ENCODE measurements around the gene RAB37. TPM values are rescaled to one million over a fixed set of nuclear protein-coding genes. Genes with fewer than 3 reads are reported as not detected.

Gene RAB37
- total RNA-seq, 1 experiment from 2014 or later: 2.5 TPM

DNA sequence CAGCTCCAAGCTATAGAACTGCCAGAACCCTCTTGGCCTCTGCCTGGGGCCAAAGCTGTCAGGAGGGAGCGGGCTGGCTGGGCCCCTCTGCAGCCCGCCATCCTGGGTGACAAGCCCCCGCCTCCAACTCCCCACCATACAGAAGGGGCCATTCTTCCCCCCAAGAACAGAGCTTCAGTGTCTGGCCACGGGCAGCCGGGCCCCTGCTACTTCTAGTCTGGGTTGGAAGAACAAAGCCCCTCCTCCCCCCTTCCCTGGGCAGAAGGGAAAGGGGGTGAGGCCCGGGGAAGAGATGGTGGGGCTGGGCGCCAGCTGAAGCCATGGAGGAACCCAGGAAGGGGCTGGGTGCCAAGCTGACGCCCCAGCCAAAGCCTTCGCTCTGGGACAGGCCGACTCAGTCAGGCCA is 30.1 kb downstream of the RAB37 start:
- Histone ChIP-seq H3T11ph (ENCODE audit: low read length) (no peak overlapping the region), H3K79me1 (ENCODE audit: insufficient read depth, low read depth, low read length, poor library complexity, severe bottlenecking) (no peaks in the 10 kb centered on the region), H2BK5ac (ENCODE audit: insufficient read length, low read length) (no peak overlapping the region), H3K56ac (ENCODE audit: insufficient read length, low read depth, low read length) (no peak overlapping the region), H2BK15ac (ENCODE audit: low read depth, low read length) (no peak overlapping the region), H4K20me1 (ENCODE audit: control insufficient read depth, insufficient read depth, insufficient read length) (no peaks in the 10 kb centered on the region), H4K91ac (ENCODE audit: insufficient read length, low read depth, low read length) (no peak overlapping the region), H3K23me2 (ENCODE audit: insufficient read length, low read depth, low read length, poor library complexity, severe bottlenecking) (no peaks in the 10 kb centered on the region), H3K14ac (ENCODE audit: insufficient read depth, low read length) (no peak overlapping the region), H2BK12ac (ENCODE audit: insufficient read length, low read depth, low read length) (no peak overlapping the region), H3K9ac (ENCODE audit: extremely low read depth, insufficient read length, low read length) (no peak overlapping the region), H2AK5ac (ENCODE audit: insufficient read length, low read length) (no peak overlapping the region), H3K4me1 (ENCODE audit: insufficient read depth, low read length) (no peaks in the 10 kb centered on the region; the same call in 1 of the 2 replicates), H3K4ac (ENCODE audit: low read depth, low read length) (no peak overlapping the region), H3K4me2 (ENCODE audit: insufficient read depth, insufficient read length, low read length) (no peak overlapping the region), H3K27me3 (ENCODE audit: insufficient read depth, low read length) (no peaks in the 10 kb centered on the region), H2BK120ac (ENCODE audit: low read depth, low read length, poor library complexity, severe bottlenecking) (no peak overlapping the region), H4K8ac (replicated peaks; ENCODE audit: insufficient read length, low read depth, low read length) (no peak overlapping the region), H3K23ac (ENCODE audit: insufficient read length, low read depth, low read length) (no peak overlapping the region), H3K79me2 (ENCODE audit: insufficient read depth, low read length) (no peaks in the 10 kb centered on the region), H3K18ac (ENCODE audit: insufficient read length, low read depth, low read length) (no peak overlapping the region), H3K9me3 (ENCODE audit: control insufficient read depth, low read depth, low read length) (no peaks in the 10 kb centered on the region), H4K5ac (ENCODE audit: insufficient read length, low read depth, low read length) (no peak overlapping the region), H2BK20ac (ENCODE audit: low read depth, low read length, poor library complexity, severe bottlenecking) (no peak overlapping the region), H2AFZ (ENCODE audit: low read length) (no peak overlapping the region), H3K27ac (ENCODE audit: insufficient read length, low read depth, low read length) (no peak overlapping the region)
- no peak for DNase-seq
- Mint-ChIP-seq H3K4me1 (peaks cover 20 to 41% of the 10 kb centered on the region in 2 experiments), H3K27ac (no peak overlapping the region), H3K36me3 (ENCODE audit: insufficient read depth in 1 of 3, low read depth in 3 of 3) (peaks cover 19 to 51% (median 42%) of the 10 kb centered on the region in 3 experiments; a peak in 6 of 7 replicates), H3K27me3 (ENCODE audit: low read depth) (no peaks in the 10 kb centered on the region), H3K4me3 (no peak overlapping the region), H3K9me3 (no peaks in the 10 kb centered on the region)
- WGBS (ENCODE audit: extremely low coverage, insufficient read length, low lambda C conversion rate): no CpG with 5 or more reads among the region's 10 CpGs
- TF ChIP-seq, protein P1, sequence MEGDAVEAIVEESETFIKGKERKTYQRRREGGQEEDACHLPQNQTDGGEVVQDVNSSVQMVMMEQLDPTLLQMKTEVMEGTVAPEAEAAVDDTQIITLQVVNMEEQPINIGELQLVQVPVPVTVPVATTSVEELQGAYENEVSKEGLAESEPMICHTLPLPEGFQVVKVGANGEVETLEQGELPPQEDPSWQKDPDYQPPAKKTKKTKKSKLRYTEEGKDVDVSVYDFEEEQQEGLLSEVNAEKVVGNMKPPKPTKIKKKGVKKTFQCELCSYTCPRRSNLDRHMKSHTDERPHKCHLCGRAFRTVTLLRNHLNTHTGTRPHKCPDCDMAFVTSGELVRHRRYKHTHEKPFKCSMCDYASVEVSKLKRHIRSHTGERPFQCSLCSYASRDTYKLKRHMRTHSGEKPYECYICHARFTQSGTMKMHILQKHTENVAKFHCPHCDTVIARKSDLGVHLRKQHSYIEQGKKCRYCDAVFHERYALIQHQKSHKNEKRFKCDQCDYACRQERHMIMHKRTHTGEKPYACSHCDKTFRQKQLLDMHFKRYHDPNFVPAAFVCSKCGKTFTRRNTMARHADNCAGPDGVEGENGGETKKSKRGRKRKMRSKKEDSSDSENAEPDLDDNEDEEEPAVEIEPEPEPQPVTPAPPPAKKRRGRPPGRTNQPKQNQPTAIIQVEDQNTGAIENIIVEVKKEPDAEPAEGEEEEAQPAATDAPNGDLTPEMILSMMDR (conservative IDR thresholded peaks at IDR 0.05): no peak

Measured in H9 (cell line).